GM19025 (cell line): ENCODE results near the gene KCNH2.
A peak's percentile ranks its signal among the peaks of the same experiment; 100 is the strongest.

Source experiments
- ATAC-seq: cut with Tn5 transposase; IDR thresholded peaks from one replicate; pipeline ENCODE4 v1.9.1; 2021; ENCODE audit warnings: mild to moderate bottlenecking, low read depth, moderate library complexity; ENCODE audit not compliant: unreplicated experiment

KCNH2 gene

GRCh38 chr7:150997075-150997511, 19.0 kb upstream of the KCNH2 start:
- ATAC-seq = no peak

DNA sequence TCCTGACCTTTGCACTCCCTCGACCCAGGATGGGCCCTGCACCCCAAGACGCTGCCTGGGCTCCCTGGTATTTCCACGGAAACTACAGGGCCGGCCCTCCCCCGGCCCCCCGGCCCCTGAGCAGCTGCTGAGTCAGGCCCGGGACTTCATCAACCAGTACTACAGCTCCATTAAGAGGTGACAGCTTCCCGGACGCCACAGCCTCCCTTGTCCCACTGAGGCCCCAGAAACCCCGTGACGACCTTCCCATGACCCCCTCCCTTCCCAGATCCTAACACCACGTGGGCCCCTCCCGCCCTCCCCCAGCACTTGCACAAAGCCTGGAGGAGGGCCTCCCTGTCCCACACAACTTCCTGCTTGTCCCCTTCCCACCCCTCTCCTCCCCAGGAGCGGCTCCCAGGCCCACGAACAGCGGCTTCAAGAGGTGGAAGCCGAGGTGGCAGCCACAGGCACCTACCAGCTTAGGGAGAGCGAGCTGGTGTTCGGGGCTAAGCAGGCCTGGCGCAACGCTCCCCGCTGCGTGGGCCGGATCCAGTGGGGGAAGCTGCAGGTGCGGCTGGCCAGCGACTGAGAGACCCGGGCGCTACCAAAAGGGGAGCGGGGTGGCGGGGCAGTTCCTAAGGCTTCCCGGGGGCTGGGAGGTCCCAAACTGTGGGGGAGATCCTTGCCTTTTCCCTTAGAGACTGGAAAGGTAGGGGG, 18.4 kb upstream of the KCNH2 start:
- no peak for ATAC-seq

DNA sequence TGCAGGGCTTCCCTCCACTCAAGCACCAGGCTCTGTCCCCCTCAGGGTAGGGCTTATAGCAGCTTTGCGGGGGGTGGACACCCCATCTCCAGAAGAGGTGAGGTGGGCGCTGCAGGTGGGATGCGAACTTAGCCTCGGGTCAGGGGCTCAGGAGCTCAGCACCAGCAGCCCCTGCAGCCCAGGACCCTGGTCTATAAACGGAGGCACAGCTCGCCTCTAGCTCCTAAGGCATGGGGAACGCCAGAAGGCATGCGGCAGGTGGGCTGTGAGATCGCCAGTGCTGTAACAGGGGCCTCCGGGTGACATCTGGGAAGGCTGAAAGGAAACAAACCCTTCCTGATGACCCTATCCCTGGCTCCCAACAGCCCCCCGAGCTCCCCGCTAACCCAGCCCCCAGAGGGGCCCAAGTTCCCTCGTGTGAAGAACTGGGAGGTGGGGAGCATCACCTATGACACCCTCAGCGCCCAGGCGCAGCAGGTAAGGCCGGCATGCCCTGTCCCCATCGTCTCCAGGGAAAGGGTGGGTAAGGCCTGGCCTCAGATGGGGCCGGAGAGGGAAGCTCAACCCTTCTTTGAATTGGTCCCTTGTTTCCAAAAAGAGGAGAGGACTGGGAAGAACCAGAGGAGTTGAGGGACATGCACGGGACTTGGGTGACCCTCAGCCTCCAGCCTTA, 16.9 kb upstream of the KCNH2 start:
- ATAC-seq = no peak

GRCh38 chr7:150994141-150994837, 16.2 kb upstream of the KCNH2 start:
- ATAC-seq = no peak

DNA sequence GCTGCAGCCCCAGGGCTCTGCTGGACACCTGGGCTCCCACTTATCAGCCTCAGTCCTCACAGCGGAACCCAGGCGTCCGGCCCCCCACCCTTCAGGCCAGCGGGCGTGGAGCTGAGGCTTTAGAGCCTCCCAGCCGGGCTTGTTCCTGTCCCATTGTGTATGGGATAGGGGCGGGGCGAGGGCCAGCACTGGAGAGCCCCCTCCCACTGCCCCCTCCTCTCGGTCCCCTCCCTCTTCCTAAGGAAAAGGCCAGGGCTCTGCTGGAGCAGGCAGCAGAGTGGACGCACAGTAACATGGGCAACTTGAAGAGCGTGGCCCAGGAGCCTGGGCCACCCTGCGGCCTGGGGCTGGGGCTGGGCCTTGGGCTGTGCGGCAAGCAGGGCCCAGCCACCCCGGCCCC, 15.4 kb upstream of the KCNH2 start:
- ATAC-seq = no peak

DNA sequence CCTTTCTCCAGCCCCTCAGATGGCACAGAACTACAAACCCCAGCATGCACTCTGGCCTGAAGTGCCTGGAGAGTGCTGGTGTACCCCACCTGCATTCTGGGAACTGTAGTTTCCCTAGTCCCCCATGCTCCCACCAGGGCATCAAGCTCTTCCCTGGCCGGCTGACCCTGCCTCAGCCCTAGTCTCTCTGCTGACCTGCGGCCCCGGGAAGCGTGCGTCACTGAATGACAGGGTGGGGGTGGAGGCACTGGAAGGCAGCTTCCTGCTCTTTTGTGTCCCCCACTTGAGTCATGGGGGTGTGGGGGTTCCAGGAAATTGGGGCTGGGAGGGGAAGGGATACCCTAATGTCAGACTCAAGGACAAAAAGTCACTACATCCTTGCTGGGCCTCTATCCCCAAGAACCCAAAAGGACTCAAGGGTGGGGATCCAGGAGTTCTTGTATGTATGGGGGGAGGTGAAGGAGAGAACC, 14.7 kb upstream of the KCNH2 start:
- peak; percentile 48 for ATAC-seq

DNA sequence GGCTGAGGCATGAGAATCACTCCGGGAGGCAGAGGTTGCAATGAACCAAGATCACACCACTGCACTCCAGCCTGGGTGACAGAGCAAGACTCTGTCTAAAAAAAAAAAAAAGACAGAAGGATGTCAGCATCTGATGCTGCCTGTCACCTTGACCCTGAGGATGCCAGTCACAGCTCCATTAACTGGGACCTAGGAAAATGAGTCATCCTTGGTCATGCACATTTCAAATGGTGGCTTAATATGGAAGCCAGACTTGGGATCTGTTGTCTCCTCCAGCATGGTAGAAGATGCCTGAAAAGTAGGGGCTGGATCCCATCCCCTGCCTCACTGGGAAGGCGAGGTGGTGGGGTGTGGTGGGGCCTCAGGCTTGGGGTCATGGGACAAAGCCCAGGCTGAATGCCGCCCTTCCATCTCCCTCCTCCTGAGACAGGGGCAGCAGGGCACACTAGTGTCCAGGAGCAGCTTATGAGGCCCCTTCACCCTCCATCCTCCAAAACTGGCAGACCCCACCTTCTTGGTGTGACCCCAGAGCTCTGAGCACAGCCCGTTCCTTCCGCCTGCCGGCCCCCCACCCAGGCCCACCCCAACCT, 14.0 kb upstream of the KCNH2 start:
- no peak for ATAC-seq

- no peak for ATAC-seq
Observed at GRCh38 chr7:150990416-150991186, 12.5 kb upstream of the KCNH2 start, which contains the start of gene NOS3. Gene NOS3, plus strand, starts transcription at chr7:150991017. Its CDS starts 2,787 bp downstream, at chr7:150993804.

GRCh38 chr7:150989456-150989855, 11.3 kb upstream of the KCNH2 start:
- ATAC-seq = no peak

DNA sequence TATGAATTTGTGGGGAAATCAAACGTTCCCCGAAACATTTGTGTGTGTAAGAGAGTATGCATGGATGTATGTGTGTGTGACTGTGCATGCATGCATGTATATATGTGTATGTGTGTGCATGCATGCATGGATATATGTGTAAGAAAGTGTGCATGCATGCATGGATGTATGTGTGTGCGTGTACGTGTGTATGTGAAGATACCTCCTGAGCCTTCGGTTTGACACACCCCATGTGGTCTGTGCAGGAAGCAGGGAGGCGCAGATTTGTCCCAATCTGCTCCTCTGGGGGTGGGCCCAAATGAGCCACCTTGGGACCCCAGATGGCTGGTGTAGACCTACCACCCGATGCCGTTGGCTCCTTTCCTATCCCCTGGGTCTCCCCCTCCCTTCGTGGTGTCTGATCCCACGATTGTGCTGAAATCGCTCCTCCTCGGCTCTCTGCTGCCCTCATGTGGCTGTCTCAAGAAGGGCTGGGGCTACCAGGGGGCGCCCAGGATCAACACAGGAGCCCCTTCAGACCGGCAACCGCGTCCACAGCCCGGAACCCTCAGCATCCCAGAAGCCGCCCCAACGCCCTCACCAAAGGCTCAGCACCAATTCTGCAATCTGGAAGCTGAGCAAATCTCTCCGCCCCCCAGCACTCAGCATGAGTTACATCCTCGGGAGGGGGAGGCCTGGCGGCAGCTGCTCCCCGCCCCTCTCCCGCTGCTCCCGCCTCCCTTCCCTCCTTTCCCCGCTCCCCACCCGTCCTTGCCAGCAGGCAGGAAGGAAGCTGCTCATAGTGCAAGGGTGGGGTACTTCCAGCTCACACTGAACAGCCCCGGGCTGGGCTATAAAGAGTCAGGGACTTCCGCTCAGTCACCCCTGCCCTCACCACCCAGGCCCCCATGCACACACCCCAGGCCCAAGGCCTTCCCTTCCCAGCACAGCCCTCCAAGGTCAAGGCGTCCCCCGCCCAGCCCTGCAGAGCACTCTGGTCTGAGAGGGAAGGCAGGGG, 10.4 kb upstream of the KCNH2 start:
- ATAC-seq = no peak

- no peak for ATAC-seq
Observed at GRCh38 chr7:150986556-150986955, 8.4 kb upstream of the KCNH2 start.

DNA sequence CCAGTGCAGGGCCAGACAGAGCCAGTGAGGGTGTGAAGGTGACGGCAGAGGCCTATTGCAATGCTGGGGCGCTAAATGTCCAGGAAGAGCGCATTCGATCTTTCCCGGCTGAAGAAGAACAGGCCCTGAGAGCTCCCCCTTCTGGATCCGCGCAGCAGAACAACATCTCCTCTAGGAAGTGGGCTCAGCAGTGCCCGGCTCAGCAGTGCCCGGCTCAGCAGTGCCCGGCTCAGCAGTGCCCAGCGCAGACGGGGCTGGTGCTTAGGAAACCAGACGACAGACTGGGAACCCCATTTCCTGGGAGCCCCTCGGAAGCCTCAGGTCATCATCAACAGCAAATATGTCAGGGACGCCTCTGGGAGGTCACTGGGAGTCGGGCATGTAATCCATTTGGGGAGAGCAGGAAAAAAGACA, 8.0 kb upstream of the KCNH2 start:
- no peak for ATAC-seq

- ATAC-seq = no peak
Observed at GRCh38 chr7:150983893-150984368, 5.8 kb upstream of the KCNH2 start.

GRCh38 chr7:150982351-150982750, 4.2 kb upstream of the KCNH2 start:
- no peak for ATAC-seq

DNA sequence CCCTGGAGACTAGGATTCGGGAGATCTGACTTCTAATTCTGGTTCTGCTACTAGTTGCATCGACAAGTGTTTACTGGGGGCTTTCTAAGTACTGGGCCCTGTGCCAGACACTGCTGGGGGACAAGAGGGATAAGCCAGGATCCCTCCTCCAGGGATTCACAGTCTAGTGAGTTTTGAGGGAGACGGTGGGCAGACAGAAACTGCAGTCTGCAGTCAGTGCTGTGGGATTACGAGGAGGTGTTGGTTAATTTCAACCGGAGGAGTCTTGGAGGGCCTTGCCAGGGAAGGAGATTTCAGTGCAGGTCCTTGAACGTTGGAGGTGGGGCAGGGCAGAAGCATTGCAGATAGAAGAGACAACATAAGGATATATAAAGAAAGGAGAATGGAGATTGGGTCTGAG, 3.5 kb upstream of the KCNH2 start:
- ATAC-seq = no peak

DNA sequence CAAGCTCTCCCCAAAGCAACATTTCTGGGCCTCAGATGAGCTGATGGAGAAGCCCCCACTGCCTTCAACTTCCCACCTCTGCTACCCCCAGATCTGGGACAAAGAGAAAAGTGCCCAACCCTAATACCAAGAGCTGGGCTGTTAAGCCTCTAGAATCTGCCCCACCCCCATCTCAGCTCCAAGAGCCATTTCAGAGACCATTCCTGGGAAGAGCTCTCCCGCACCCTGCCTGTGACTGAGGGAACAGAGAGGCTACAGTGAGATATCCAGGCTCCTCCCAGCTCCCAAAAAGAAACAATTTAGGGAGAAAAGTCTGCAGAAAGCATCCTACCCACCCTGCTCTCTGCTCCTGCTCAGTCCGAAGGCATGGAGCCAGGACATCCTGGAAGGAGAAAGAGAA, 2.5 kb upstream of the KCNH2 start:
- ATAC-seq = no peak

GRCh38 chr7:150979713-150980390, 1.7 kb upstream of the KCNH2 start:
- ATAC-seq = no peak

DNA sequence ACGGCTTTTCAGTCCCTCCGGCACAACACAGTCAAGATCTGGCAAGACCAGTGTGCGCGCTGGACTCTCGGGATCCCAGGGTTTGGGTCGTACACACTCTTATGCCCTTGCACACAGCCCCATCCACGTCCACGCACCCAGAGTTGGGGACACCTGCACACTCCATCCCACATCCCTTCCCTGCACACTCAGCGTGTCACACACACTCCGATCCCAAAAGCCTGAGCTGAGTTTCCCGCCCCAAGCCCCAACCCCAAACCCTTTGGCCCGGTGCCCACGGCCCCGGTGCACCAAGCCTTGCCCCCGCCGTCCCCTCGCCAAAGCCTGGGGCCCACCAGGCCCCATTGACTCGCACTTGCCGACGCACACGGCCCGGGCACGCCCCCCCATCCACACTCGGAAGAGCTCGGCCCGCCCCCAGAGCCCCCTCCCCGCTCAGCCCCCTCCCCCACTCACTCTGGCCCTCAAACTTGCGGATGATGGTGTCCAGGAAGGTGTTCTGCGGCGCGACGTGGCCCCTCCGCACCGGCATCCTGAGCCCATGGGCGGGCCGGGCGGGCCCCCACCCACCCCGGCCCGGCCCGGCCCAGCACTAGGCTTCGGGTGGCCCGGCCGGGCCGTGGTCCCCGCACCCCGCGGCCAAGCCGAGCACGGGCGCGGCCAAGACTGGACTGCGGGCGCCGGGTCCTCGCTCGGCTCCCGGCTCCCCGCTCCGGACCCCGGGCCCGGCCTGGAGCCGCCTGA, 567 bp downstream of the KCNH2 start:
- no peak for ATAC-seq
